Panc1 (cell line): ENCODE data around the gene HGFAC. TPM values are rescaled to one million over a fixed set of nuclear protein-coding genes. Genes with fewer than 3 reads are reported as not detected.

Source experiments
- ATAC-seq: fragments of 200-7000 bp; cut with Tn5 transposase; 2 replicates; pipeline ENCODE4 v1.9.1; 2020; ENCODE audit warnings: mild to moderate bottlenecking, moderate library complexity
- BruUV-seq: library from RNA; stranded (reverse); fragments of 400-500 nt; replicated peaks from 2 replicates; lab custom pipeline; 2021; lab: Mats Ljungman, UMichigan
- CTCF ChIA-PET: fragments of 300-600 bp; sonication (Branson Sonifier 250); formaldehyde crosslinking; loops from one replicate; lab custom pipeline; 2022; ENCODE audit warnings: antibody characterized with exemption; lab: Charles Lee
- POLR2A ChIA-PET: fragments of 300-600 bp; sonication (Branson Sonifier 250); formaldehyde crosslinking; loops from one replicate; lab custom pipeline; 2022; ENCODE audit warnings: antibody characterized with exemption; lab: Charles Lee
- DNase-seq: peaks from one replicate; pipeline ENCODE4 v3.0.0-alpha.2; 2010; ENCODE audit warnings: low read depth, low spot score
- H3K27ac ChIP-seq: 2 replicates; pipeline ENCODE4 v1.5.1; 2011; ENCODE audit warnings: mild to moderate bottlenecking, low read length, inconsistent platforms
- H3K27me3 ChIP-seq: fragments of 200-500 bp; sonication (Bioruptor generic); 2 replicates; pipeline ENCODE4 v1.6.0; 2014; ENCODE audit warnings: low read length, inconsistent platforms; ENCODE audit not compliant: control insufficient read depth, insufficient read depth
- H3K36me3 ChIP-seq: fragments of 200-500 bp; sonication (Bioruptor generic); 2 replicates; pipeline ENCODE4 v1.5.1; 2014; ENCODE audit warnings: inconsistent platforms, mild to moderate bottlenecking, low read length, moderate library complexity; ENCODE audit not compliant: control insufficient read depth, insufficient read depth
- H3K4me1 ChIP-seq: 2 replicates; pipeline ENCODE4 v1.5.1; 2011; ENCODE audit warnings: inconsistent platforms, mild to moderate bottlenecking, low read length, moderate library complexity; ENCODE audit not compliant: control insufficient read depth, insufficient read depth
- H3K4me3 ChIP-seq, 2 experiments: 2 replicates each; pipeline ENCODE4 v1.5.1; 2011 to 2012; ENCODE audit warnings: low read depth in 2 of 2, low read length in 2 of 2, mild to moderate bottlenecking in 2 of 2, inconsistent platforms in 1 of 2, moderate library complexity in 1 of 2
- H3K9me3 ChIP-seq: fragments of 200-500 bp; sonication (Bioruptor generic); 2 replicates; pipeline ENCODE4 v1.5.1; 2014; ENCODE audit warnings: low read depth, mild to moderate bottlenecking, inconsistent platforms, low read length, moderate library complexity; ENCODE audit not compliant: control insufficient read depth, insufficient read depth
- CTCF ChIP-seq: fragments of 450-650 bp; IDR thresholded peaks from 2 replicates; pipeline ENCODE4 v1.5.1; 2017; ENCODE audit warnings: mild to moderate bottlenecking
- POLR2AphosphoS5 ChIP-seq: IDR thresholded peaks from 2 replicates; pipeline ENCODE4 v1.6.1; 2012; ENCODE audit warnings: mild to moderate bottlenecking, low read depth, low read length, moderate library complexity
- REST ChIP-seq, 2 experiments: IDR thresholded peaks; 2 replicates each; pipeline ENCODE4 v1.6.1; 2011 to 2012; ENCODE audit warnings: low read depth in 2 of 2, control low read depth in 1 of 2, low read length in 1 of 2, mild to moderate bottlenecking in 1 of 2, moderate library complexity in 1 of 2; ENCODE audit not compliant: insufficient read depth in 1 of 2
- SIN3A ChIP-seq: IDR thresholded peaks from 2 replicates; pipeline ENCODE4 v1.6.1; 2012; ENCODE audit warnings: low read depth, mild to moderate bottlenecking, low read length, moderate library complexity, borderline replicate concordance; ENCODE audit not compliant: insufficient read depth
- TCF7L2 ChIP-seq: IDR thresholded peaks from 2 replicates; pipeline ENCODE4 v1.6.1; 2011; ENCODE audit warnings: mild to moderate bottlenecking, low read depth, low read length, inconsistent platforms
- in situ Hi-C: cut with HindIII; loops from 2 replicates; pipeline ENCODE4 v1.10.0; 2016; ENCODE audit warnings: low sequenced_read_pairs, low pct_unique_long_range_greater_than_20kb
- intact Hi-C: fragments of 100-400 bp; cut with micrococcal nuclease; formaldehyde crosslinking; loops from one replicate; pipeline ENCODE4 v1.10.0; 2022; ENCODE audit not compliant: unreplicated experiment
- total RNA-seq: library from RNA; stranded (reverse); gene quantifications from one replicate; pipeline ENCODE4 v1.2.1, GENCODE V29; 2021; ENCODE audit not compliant: unreplicated experiment

The HGFAC gene
- total RNA-seq, 1 experiment from 2014 or later, result 0.59 TPM

GRCh38 chr4:3445111-3445820 is 3.5 kb downstream of the HGFAC start:
- Histone ChIP-seq H3K27me3 (no peaks in the 10 kb centered on the region), H3K4me1 (no peaks in the 10 kb centered on the region; the same call in 1 of the 2 replicates), H3K4me3 (no peak overlapping the region), H3K27ac (no peak overlapping the region), H3K9me3 (no peaks in the 10 kb centered on the region), H3K36me3 (no peaks in the 10 kb centered on the region)
- ChIA-PET CTCF (interaction anchor here (0.6 kb wide), 2 partner anchors 77 to 255 kb away, joined by 3 read pairs; no protein-coding TSS in a partner anchor), POLR2A (no interaction called here)
- DNase-seq (no peak), ATAC-seq (no peak)
- intact Hi-C loops, result no loop called here
- in situ Hi-C loops, result no loop called here
- TF ChIP-seq TCF7L2 (no peak), REST (IDR thresholded peaks at IDR 0.05; ENCODE audit: insufficient read depth in 1 of 2, low read depth in 2 of 2, low read length in 1 of 2) (no peak), POLR2AphosphoS5 (no peak), CTCF (no peak), SIN3A (no peak)
- no TSS peak for BruUV-seq

- H3K9me3 ChIP-seq, result no peaks in the 10 kb centered on the region
- H3K27ac ChIP-seq, result no peak overlapping the region
- no peak for DNase-seq
- no TSS peak for BruUV-seq
- ATAC-seq, result no peak
- CTCF ChIA-PET, result no interaction called here
- H3K4me1 ChIP-seq, result no peaks in the 10 kb centered on the region; the same call in 1 of the 2 replicates
- intact Hi-C loops, result no loop called here
- in situ Hi-C loops, result no loop called here
- TF ChIP-seq POLR2AphosphoS5 (no peak), CTCF (no peak), TCF7L2 (no peak), SIN3A (no peak), REST (IDR thresholded peaks at IDR 0.05; ENCODE audit: insufficient read depth in 1 of 2, low read depth in 2 of 2, low read length in 1 of 2) (no peak)
- H3K4me3 ChIP-seq, result no peak overlapping the region
- no peaks in the 10 kb centered on the region for H3K27me3 ChIP-seq
- no peaks in the 10 kb centered on the region for H3K36me3 ChIP-seq
- POLR2A ChIA-PET, result no interaction called here
These were observed 4.2 kb downstream of the HGFAC start for GRCh38 chr4:3445829-3446545.
